DMS 273 treated with DMSO at 0.1 percent for 48 hours (cell line): ENCODE results near the gene FRMPD2.
"Not testable (repeated sequence)": the region's sequence is repeated elsewhere in the genome, so short reads cannot be mapped to it uniquely, and the experiment has no call there.

ENCODE experiments used
- DNase-seq: peaks from one replicate; lab custom pipeline; 2025; lab: John Stamatoyannopoulos, UW

FRMPD2 gene

DNA sequence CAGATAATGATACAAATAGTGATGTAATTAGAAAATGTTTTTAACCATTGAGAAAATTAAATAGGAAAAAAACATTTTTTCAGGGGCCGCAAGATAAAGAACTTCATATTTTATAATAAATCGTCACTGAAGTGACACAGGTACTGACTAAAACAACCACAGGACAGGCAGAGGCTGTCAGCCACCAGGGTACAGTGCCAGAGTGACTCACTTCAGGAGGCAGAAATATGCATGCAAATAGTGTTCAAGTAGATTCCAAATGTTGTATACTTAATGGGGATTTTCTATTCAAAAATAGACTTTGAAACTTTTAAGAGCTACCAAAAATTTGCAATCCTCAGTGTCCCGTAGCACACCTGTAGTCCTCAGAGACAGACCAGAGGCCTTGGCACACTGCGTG, 68.6 kb downstream of the FRMPD2 start:
- no peak for DNase-seq

DNA sequence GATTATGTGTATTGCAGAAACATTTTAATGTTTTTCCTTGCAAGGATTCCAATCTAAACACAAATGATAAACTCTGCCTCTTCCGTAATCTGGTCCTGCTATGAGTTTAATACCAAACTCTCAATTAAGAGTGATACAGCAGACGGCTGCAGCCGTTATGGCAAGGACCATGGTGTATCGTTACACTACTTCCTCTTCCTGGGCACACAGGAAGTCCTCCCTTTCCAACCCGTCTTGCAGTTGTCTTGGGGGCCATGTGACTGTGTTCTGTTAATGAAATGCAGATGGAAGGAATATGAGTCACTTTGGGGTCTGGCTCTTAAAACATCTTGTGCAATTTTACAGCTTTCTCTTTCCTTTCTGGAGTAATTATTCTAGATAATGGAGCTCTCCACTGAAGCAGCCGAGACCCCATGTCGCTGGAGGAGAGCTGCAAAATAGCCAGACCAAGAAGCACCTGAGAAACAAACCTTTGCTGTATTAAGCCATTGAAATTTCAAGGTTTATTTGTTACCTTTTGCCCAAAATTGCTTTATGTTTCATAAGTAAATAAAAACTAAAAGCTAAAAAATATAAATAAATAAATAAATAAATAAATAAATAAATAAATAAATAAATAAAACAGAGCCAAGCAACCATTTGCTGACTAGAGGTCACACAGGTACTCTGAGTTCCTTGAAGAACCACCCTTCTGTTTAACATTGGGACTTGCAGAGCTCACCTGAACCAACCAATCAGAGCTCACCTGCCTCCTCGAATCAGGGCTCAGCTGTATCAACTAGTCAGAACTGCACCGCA, 74.7 kb downstream of the FRMPD2 start:
- no peak for DNase-seq

DNA sequence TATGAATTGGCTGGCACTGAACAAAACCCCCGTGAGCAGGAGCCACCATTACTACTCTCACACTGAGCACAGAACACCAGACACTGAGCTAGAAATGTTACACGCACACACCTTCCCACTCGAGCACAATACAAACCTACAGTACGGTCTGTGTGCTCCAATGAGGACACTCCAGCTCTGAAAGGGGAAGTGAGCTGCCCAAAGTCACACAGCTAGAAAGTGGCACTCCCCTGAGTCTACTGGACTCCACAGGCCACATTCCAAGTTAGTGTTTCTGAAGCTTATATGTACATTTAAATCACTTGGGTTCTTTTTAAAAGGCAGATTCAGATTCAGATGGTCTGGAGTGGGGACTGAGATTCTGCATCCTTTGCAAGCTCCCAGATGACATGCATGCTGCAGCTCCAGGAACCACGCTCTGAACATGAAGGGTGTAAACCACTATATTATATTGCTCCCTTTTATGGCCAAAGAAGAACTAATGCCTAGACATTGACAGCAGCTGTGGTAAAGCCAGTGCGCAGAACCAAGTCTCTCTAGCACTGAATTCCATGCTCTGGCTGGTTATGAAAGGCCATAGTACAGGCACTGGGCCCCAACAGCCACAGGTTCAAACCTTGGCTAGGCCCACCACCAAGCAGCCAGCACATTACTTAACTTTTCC, 77.1 kb downstream of the FRMPD2 start:
- no peak for DNase-seq

DNA sequence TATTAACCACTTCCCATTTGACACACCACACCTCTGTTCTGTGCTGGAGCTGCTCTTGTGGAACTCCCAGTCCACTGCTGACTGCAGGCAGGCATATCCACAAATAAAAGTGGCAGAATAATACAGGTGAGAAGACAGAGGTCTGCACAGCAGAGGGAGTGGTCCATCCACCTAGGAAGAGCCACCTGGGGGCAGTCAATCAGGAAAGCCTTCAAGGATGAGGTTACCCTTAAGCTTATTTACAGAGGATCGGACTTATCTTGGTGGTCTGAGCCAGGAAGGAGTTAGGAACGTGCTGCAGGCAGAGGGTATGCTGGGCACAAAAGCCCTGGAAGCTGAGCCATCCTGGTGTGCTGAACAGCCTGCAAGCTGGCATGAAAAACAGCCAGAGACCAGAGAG, 78.7 kb downstream of the FRMPD2 start:
- no peak for DNase-seq

DNA sequence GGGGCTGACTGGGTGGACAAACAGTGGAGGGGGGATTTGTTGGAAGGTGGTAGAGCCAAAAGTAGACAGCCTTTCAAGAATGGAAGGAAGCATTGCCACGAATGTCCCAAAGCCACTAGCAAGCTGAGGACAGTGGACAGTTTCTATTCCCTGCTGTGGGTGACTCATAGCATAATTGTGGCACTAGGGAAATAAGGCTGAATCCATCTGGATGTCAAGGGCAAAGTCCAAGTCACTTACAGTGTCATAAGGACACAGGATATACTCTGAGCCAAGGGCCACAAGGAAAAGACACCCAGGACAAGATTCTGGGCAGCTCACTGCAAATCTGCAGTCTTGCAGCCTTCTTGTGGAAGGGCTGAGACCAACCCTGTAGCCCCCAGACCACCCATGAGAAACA, 79.7 kb downstream of the FRMPD2 start:
- DNase-seq, result no peak

DNA sequence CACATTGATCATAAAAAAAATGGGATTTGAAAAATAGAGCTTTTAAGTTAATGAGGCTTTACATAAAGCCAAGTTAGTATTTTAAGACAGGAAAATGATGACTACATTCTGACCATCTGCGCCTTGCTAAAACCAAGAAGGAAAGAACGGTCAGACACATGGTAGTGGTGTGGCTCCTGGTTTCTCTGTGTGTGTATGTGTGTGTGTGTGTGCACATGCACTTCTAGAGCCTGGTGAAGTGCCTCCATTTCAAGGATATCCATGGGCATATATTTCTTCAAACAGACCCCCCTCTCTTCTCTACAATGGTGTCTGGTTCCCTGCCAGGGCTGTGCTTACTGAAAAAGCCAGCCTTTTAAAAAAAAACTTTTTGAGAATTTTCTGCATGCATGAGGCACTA, 80.9 kb downstream of the FRMPD2 start:
- DNase-seq, result no peak

DNA sequence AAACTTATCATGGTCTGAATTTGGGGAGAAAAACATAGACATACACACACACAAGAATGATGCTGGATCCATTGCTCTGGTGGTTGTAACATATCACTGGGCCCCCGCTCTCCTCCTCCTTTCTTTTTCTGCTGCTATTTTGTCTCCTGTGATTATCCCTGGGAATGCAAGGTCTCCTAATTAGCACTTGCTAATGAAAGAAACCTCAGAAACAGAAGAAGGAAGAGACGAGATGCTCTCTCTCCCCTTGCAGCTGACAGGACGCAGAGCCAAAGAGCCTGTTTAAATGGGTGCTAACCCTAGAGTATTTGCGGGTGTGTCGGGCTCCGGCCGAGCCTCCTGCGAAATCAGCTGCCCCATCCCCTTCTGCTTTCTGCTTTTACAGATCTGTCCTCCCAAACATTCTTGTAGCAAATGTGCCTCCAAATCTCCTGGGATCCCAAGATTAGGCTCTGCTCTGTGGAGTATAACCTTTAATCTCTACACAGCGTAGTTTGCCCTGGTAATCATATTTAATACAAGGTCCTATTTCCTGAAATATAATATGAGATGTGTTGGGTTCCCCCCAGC, 81.5 kb downstream of the FRMPD2 start:
- no peak for DNase-seq

DNA sequence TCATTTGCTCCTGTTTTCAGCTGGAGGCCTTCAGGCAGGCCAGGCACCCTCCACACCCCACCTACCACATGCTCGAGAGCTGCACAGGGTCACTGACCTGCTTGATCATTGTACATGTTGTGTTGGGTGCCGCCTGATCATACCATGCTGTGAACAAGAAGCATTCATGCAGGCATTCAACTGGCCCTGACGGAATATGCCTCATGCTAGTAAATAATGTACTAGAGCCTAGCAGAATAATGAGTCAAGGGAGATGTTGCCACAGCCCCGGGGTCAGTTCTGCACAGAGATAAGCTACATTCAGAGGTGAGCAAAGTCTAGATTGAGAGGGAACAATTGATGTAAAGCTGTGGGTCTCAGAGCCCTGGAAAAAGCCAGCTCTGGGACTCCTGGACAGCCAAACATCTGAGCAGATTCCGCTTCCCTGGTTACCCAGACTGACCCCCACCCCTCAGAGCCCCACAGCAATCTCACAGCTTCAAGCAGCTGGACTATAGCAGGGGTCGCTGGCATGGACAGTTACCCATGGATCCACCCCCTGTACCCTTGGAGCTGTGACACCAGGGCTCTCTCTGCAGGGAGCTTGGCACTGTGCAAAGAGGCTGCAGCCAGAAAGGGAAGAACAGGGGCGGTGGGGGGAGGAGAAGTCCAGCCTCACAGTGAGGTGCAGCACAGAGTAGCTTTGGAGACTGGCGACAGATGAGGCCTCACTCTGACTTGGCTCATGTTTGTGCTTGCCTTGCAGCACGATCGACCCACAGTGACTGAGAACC, 86.6 kb downstream of the FRMPD2 start:
- no peak for DNase-seq

DNA sequence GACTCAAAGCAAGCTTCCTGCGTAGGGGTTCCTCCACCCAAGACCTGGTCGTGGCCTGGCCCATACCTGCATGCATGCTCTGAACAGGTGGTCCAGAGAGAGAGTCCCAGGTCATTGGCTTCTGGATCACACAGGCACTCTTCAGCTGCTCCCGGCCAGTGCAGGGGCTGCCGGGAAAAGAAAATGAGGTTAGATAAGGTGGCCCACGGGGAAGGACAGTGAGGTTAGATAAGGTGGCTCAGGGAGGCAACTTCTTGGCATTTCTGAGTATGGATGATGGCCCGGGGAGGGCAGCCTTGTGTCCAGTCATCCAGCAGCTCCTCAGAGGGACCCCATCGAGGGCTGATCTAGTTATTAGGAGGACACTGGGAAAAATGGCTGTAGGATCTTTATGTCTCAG, 87.4 kb downstream of the FRMPD2 start:
- no peak for DNase-seq

DNA sequence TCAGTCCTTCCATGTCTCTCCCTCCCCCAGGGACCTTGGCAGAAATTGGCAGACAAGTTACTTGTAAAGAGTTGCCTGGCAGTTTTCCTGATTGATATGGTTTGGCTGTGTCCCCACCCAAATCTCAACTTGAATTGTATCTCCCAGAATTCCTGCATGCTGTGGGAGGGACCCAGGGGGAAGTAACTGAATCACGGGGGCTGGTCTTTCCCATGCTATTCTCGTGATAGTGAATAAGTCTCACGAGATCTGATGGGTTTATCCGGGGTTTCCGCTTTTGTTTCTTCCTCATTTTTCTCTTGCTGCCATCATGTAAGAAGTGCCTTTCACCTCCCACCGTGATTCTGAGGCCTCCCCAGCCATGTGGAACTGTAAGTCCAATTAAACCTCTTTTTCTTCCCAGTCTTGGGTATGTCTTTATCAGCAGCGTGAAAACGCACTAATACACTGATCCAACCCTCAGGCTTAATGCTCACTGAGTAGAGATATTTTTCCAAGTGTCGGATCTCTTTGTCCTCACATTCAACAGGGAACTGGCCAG, 88.2 kb downstream of the FRMPD2 start:
- not testable (repeated sequence) for DNase-seq

DNA sequence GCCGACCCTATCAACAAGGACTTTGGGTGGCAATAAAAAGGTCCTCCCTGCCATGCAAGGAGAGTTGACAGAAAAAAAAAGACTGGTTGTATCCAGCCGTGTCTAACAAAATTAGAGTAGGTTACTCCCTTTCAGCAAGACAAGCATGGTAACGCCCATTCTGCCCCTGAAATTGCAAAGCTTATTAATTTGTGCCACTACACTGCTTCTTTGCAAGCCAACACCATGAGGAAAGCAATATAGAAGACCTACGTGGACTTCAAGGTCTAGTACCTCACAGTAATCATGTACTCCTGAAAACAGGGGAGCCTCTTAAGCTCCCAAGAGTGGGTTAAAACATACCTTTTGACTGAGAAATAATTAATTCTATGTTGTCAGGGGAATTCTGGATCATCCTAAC, 90.3 kb downstream of the FRMPD2 start:
- no peak for DNase-seq

DNA sequence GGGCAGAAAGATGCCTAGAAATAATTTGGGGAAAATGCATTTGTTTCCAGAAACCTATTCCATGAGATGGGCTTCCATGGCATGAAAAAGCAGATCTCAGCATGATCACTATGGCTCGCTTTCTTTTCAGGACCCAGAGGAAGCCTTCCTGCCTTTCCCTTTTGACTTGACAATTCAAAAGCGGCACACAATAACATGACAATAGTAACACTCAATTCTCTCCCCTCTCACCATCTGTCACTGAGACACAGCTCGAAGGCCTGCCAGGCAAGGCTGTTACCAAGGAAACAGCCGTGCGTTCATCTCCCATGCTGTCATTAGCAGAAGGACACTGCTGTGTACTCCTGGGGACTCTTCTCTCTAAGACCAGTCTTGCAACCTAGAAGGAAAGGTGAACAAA, 101.8 kb downstream of the FRMPD2 start:
- DNase-seq, result peak; percentile 7

DNA sequence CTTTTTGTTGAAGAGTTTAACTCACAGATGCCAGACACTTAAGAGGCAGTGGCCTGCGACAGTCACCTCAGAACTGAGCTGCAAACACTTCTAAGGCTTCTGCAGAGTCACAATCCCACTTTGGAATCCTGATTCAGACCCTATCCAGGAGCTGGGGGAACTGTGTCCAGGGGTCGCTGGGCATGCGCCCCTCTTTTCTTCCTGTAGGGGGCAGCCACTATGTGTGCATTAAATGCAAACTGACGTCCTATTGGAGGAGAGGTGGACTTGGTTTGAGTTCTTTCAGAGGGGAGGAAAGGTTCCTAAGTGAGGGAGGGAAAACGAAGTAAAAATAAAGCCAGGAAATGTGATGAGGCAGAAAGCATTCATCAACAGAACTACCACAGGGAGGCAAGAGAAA, 113.8 kb downstream of the FRMPD2 start:
- not testable (repeated sequence) for DNase-seq

DNA sequence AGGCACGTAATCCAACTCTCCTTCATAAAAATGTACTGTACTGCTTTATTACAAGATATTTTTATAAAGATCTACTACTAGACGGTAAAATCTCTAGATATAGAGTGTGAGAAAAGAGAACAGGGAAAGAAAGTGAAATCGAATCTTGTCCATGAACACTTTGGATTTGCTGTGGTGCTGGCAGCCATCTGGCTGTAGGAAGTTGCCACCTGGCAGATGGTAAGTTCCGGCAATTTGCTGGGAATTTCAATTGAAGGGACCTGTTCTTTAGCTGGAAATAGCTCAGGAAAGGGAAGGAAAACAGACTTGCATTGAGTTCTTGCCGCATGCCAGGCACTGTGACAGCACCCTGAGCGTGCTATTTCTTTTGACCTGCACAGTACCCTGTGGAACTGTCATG, 114.3 kb downstream of the FRMPD2 start:
- DNase-seq, result peak; percentile 29

DNA sequence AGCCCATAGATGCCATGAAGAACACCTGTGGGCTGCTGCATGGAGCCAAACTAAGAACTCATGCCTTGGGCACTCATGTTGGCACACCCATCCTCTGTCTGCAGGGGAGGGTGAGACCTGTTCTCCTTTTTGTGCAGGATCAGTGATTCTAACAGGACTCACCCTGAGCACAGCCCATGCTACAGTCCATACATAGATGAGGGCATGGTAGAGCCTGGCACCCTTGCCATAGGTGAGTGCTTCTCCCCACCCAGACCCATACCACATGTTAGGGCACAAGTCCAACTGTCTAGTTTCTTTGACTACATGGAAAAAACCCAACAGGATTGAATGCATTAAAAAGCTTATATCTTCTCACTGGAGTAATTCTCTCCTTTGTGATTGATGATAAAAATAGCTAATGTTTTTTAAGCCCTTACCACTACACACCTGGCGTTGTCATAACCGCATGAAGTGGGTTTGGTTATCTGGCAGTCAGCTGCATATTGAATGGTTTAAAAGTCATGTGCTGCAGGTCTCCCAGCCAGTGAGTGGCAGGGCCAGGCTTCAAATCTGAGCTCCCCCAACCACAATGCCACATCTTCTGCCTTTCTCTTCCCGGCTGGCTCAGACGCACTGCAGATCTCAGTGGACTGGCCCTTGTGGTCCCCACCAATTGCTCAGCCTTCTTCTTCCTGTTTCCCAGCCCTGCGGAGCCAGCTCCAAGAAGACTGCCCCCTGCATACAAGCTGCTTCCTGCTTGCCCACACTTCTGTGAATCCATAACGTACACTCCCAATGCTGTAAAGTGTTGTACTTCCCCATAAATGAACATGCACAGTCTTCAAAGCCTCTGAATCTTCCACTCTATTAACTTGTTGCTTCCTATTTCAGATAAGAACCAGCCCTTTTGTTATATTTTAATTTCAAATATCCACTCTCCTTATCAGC, 120.0 kb downstream of the FRMPD2 start:
- not testable (repeated sequence) for DNase-seq

DNA sequence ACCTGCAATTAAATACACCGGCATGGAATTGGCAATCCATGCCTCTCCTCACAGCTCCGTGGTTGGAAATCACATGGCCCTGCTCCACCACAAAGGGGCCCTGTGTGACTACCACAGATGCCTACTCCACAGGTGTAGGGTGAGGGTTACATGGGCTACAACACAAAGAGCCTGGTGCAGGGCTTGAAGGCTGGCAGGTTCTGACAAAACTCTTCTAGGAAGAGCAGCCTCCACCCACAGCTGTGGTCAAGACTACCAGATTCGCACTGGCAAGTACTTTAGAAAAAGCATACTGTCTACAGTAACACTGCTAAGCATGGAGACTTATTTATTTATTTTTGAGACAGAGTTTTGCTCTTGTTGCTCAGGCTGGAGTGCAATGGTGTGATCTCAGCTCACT, 126.9 kb downstream of the FRMPD2 start:
- not testable (repeated sequence) for DNase-seq

DNA sequence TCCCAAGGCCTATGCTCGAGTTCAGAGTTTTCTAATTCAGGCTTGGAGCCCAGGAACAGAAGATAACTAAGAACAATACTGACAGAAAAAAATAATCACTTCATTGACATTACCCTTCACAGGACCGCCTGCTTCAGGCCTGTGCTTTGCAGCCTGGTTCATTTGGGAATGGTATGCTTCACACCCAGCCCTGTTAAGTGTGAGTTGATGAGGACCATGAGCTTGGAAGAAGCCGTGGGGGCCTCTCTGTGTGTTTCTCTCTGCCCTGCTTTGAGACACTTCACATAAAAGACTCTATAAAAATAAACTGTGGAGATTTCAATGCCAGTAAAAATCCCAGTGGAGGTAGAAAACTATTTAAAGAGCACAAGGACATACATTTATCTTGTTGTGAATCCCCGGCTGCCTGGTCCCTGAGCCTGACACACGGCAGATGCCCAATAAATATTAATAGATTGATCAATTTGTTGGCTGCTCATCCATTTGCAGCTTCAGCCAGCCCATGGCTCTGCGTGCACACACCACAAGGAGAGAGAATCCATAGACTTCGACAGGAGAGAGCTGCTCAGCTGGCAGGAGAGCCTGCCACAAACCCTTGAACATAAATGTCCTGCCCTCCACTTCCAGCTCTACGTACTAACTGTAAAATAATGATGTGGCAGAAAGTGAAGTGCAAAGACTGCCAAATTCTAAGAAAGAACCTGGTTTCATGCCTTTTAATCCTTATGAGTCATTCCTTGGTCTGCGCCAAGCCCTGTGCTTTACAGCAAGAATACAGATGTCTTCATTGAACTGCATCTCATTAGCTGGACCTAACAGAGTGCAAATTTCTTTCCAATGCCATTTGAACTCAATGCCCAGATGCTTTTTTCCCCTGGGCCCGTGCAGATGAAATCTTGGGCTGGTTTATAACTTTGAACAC, 130.5 kb downstream of the FRMPD2 start:
- not testable (repeated sequence) for DNase-seq

DNA sequence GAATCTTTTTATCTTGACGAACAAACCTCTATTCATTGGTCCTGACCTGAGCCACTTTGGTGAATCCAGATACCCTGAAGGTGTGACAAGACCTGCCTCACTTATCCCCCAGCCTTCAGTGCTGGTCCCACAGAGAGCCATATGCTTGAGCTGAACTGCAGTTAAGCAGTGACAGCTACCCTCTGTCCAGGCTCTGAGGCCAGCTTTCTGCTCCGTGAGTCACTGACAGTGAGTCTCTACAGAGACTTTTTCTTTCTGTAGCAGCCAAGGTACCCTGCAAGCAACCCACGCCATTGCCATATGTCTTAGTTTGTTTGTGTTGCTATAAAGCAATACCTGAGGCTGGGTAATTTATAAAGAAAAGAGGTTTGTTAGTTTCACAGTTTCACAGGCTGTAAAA, 133.5 kb downstream of the FRMPD2 start:
- DNase-seq, result not testable (repeated sequence)

DNA sequence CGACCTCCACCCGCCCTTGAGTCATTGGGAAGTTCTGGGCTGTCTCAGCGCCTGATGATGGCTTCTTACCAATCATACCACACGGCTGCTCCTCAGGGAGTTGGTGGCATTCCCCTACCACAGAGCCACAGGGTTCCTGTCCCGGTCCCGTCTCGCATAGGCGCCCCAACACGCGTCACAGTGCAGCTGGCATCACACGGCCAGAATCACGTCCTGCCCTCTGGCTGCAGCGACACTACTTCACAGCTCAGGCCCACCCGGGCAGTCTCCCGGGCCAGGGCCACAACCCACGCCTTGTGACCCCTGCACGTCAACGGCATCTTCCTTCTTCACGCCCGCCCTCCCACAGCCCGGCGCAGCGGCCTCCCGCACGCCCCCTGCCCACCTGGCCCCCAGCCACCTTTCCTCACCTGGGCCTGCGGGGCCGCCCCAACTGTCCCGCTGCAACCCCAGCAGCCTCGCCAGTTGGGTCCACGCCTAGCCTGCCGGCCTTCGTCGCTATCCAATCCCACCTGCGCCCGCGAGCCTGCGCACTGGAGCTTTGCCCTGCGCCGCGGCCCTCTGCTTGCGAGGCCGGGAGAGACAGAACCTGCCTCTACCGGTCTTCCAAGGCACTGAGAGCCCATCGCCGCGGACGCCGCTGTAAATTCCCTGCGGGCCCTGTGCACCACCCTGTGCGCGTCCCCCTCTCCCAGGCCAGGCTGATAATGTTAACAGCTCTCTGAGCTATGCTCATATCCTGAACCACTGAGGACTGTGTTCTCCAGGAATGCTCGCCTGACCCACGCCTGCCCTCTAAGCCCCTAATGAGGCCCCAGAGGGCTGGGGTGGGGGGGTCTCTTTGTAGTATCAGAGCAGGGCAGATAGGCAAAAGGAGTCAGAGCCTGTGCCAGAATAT, 134.3 kb downstream of the FRMPD2 start:
- DNase-seq, result not testable (repeated sequence)
